Stimulated activated CD4-positive, alpha-beta T cell treated with anti-CD3 and anti-CD28 coated beads, Interleukin-12 subunit alpha, Interleukin-12 subunit beta, amount 100 ng/mL, for 48 hours (primary cell): ENCODE measurements around the gene TSACC.
"Not testable (repeated sequence)": the region's sequence is repeated elsewhere in the genome, so short reads cannot be mapped to it uniquely, and the experiment has no call there.

ENCODE experiments used
- DNase-seq, 3 donors: peaks; one replicate each; pipeline ENCODE4 v3.0.0-alpha.2; 2020; ENCODE audit warnings: low read depth in 2 of 3, low spot score in 1 of 3

TSACC gene

GRCh38 chr1:156346035-156346434 is 7.7 kb downstream of the TSACC start:
- not testable (repeated sequence) for DNase-seq

GRCh38 chr1:156346636-156347035 is 8.3 kb downstream of the TSACC start:
- DNase-seq, result no peak

GRCh38 chr1:156347331-156347730 is 9.0 kb downstream of the TSACC start:
- DNase-seq, result no peak

- DNase-seq, result not testable (repeated sequence)
These were observed 14.2 kb downstream of the TSACC start for GRCh38 chr1:156352481-156352880.

DNA sequence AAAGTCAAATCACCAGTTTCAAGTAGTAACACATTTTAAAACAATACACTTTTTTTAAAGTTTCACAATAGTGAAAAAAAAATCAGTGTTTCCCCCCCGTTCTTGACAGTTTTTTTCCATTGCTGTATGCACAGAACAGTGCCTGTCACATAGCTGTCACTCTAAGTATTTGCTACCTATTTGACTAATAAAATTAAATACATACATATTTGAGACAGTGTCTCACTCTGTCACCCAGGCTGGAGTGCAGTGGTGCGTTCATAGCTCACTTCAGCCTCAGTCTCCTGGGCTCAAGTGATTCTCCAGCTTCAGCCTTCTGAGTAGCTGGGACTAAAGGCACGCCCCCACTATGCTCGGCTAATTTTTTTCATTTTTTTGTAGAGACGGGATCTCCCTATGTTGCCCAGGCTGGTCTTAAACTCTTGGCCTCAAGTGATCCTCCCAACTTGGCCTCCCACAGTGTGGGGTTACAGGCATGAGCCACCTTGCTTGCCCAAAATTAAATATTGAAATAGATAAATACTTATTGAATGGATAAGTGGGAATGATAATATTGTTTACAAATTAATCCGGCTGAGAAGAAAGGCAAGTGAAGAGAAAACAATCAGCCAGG is 18.0 kb downstream of the TSACC start:
- DNase-seq, result no peak

DNA sequence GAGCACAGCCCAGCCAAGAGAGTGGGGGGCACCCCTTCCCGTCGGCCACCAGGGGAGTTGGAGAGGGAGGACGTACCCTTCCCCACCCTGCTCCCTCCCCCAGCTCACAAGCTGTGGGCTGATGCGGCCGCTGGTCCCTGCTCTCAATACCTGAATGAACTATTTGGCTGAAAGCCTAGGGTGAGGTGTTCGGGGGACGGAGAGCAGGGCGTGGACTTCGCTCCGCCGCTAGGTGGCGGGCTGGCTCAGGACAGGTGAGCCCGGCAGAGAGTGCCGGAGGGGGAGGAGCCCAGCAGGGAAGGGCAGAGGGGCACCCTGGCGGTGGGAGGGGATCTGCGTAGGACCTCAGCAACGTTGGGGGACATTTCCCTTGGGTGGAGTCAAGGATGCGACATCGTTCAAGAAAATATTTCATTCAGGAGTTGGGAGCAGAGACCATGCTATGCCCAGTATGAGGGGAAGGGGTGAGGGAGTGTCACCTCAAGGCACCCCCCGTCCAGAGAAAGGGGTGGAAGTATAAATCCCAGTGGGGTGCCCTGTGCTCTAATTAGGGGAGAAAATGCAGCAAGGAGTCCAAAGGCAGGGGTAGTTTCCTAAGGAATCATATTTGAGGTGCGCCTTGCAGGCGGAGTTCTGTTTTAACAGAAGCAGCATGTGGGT is 18.7 kb downstream of the TSACC start:
- DNase-seq, result peak; percentile 30 to 46 (median 43)

DNA sequence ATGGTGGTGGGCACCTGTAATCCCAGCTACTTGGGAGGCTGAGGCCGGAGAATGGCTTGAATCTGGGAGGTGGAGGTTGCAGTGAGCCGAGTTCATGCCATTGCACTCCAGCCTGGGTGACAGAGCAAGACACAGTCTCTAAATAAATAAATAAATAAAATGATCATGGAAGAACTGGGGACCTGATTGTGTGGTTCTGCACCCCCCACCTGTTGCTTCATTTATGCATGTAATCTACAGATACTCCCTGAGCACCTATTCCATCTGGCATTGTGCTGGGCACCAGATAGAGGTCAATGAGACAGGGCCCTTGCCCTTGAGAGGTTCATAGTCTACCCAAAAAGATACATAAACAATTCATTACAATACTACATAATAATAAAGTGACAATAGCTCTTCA is 19.7 kb downstream of the TSACC start:
- DNase-seq, result no peak

GRCh38 chr1:156358641-156359040 is 20.3 kb downstream of the TSACC start:
- DNase-seq, result no peak

DNA sequence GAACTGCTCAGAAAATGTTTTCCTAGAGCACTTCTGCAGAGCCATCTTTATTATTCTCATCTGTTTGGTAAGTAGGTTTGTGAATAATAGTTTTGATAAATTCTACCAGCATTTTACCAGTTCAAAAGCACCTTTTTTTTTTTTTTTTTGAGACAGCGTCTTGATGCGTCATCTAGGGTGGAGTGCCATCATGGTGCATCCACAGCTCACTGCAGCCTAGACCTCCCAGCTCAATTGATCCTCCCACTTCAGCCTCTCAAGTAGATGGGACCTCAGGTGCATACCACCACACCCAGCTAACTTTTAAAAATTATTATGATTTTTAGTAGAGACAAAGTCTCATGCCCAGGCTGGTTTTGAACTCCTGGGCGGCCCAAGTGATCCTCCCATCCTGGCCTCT is 20.9 kb downstream of the TSACC start:
- no peak for DNase-seq

- no peak for DNase-seq
These were observed 21.6 kb downstream of the TSACC start for GRCh38 chr1:156359973-156360372.

- DNase-seq, result no peak
These were observed 22.2 kb downstream of the TSACC start for GRCh38 chr1:156360534-156360933.

- no peak for DNase-seq
These were observed 27.4 kb downstream of the TSACC start for GRCh38 chr1:156365754-156366153.

GRCh38 chr1:156366378-156367166 is 28.2 kb downstream of the TSACC start:
- no peak for DNase-seq

DNA sequence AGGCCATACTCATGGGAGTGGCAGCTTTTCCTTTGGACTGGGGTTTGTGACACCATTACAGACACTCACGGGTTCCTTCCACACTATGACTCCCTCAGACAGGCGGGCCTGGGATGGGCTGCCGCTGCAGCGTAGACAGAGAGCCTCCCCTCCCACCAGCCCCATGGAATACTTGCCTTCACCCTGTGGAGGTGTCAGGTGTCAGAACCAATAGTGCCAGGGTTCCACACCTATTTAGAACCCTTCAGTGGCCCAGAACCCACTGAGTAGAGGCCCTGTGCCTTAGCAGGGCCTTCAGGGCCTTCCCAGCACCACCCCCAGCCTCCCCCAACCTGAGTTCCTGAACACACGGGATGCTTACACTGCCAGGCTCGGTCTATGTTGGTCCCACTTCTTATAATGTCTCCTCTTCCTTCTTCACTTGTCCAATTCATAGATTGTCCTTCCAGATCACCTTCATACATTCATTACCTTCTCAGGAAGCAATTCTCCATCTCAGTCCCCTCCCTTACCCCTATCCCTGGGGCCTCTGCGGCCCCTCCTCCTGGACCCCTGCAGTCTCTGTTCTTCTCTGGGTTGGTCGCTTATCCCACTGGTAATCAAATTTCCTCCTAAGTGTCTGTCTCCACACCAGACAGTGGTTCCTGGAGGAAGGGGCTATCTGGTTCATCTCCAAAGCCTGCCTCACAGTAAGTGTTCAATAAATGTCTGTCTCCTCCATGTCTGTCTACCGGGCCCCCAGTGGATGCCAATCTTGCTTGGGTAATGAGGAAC is 29.2 kb downstream of the TSACC start:
- no peak for DNase-seq

GRCh38 chr1:156368157-156368658 is 29.9 kb downstream of the TSACC start:
- no peak for DNase-seq

DNA sequence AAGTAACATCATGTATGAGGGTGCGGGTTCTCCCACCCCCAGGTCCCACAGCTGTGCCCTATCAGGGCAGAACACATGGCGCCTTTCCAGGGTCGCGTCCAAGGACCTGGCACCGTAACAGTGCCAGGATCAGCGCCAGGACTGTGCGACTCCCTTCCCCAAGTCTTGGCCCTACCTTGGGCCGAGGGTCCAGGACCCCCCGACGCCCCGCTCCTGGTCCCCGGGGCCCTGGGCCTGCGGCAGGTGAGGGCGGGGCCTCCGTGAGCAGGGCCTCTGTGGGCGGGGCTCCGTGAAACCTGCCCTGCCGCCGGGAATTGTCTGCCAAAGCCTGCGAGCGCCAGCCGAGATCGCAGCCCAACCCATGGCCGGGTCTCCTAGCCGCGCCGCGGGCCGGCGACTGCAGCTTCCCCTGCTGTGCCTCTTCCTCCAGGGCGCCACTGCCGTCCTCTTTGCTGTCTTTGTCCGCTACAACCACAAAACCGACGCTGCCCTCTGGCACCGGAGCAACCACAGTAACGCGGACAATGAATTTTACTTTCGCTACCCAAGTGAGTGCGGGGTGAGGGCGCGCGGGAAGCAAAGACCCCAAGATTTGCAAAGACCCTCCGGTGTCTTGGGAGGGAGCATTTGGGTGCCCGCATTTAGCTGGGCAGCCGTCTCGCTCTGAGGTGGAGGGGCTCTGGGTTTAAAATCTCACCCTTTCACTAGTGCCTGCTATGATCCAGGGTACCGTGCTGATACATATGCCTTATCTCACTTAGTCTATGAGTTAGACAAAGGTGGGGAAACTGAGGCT is 30.8 kb downstream of the TSACC start, which contains the start of gene RHBG:
Gene RHBG (plus strand): TSS at position 323 of the 796 bp plus-strand sequence. CDS start 39 bp downstream, at position 362.
- DNase-seq, result no peak

- DNase-seq, result not testable (repeated sequence)
These were observed 31.5 kb downstream of the TSACC start for GRCh38 chr1:156369685-156370286.

DNA sequence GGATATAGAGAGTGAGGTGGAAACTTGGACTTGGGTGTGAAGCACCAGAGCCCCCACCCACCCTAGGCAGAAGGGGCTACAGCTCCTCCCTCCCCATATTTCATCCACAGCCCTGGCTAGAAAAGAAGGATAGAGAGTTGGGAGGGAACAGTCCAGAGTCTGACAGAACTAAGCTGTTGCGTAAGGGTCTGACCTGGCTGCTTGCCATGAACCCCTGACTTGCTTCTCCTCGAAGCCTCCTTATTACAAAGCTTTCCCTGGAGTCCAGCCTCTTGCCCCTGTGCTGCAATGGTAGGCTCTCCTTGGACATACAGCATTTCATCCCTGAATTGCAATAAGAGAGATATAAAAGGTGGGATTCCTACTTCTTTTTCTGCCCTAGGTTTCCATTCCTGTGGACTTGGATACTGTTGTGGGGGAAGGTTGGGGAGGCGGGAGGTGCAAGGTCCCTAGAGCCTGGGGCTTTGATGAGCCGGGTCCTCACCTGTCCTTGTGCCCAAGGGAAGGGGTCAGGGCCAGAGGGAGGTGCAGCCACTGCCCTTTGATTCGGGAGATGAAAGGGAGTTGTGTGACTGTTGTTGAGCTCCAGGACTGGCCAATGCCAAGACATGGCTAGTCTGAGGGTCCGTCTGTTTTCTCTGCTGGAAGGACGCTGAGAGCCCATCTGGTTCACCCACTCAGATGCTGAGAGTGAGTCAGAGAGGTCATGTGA is 33.4 kb downstream of the TSACC start:
- no peak for DNase-seq

GRCh38 chr1:156372265-156372586 is 33.9 kb downstream of the TSACC start:
- DNase-seq, result no peak
